ENCODE measurements around the gene OLFM4. TPM values are rescaled to one million over a fixed set of nuclear protein-coding genes. Genes with fewer than 3 reads are reported as not detected.

OLFM4 gene
- total and polyA plus RNA-seq, 2 donors (not counting 1 experiment from before 2014, with no cell fraction given): not detected

DNA sequence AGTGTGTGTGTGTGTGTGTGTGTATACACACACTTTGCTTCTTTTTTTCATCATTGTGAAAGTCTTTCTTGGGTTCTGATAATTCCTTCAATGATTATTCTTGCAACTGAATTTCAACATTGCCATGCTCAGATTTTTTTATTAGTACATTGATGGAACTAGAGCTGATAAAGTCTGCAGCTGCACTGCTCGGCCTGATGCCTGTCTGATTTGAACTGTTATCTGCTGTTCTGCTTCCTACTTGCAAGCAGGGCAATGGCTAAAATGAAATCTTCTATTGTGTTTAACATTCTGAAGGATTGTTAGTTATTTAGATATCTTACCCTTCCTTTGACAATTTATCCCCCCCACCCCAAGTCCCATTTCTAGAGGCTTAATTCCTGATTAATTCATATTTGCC, 61.3 kb downstream of the OLFM4 start:
- no peaks in the 10 kb centered on the region for H3K79me2 ChIP-seq (ENCODE audit: control insufficient read depth, insufficient read depth, low read length)
- TF ChIP-seq EZH2 (IDR thresholded peaks at IDR 0.05; ENCODE audit: low read length, missing control alignments): no peak
- TF ChIP-seq, protein P1, sequence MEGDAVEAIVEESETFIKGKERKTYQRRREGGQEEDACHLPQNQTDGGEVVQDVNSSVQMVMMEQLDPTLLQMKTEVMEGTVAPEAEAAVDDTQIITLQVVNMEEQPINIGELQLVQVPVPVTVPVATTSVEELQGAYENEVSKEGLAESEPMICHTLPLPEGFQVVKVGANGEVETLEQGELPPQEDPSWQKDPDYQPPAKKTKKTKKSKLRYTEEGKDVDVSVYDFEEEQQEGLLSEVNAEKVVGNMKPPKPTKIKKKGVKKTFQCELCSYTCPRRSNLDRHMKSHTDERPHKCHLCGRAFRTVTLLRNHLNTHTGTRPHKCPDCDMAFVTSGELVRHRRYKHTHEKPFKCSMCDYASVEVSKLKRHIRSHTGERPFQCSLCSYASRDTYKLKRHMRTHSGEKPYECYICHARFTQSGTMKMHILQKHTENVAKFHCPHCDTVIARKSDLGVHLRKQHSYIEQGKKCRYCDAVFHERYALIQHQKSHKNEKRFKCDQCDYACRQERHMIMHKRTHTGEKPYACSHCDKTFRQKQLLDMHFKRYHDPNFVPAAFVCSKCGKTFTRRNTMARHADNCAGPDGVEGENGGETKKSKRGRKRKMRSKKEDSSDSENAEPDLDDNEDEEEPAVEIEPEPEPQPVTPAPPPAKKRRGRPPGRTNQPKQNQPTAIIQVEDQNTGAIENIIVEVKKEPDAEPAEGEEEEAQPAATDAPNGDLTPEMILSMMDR (conservative IDR thresholded peaks at IDR 0.05 in 1 of 2, IDR thresholded peaks at IDR 0.05 in 1 of 2; ENCODE audit: low read depth in 1 of 2, low read length in 2 of 2): no peak
- no peaks in the 10 kb centered on the region for H3K27me3 ChIP-seq (ENCODE audit: control insufficient read depth, insufficient read depth, low read length)

DNA sequence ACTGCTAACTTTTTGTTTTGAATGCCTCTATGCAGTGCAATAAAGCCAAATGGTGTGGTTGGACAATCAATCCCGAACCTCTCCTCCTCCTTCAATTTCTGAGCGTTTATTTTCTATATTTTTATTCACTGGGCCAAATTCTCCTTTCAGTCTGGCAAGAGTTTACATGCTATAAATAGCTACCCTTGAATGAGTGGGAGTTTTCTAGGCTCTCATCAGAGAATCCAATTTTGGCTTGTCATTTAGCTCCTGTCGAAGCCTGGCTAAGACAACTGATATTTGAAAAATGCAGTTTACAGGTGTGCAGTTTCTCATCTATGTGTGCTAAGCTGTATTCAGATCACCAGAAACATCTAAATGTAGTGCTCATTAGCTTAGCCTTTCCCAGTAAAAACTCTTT, 61.8 kb downstream of the OLFM4 start:
- Histone ChIP-seq H3K79me2 (ENCODE audit: control insufficient read depth, insufficient read depth, low read length) (no peaks in the 10 kb centered on the region), H3K9ac (ENCODE audit: insufficient read depth, low read length) (no peak overlapping the region), H3K4me3 (replicated peaks in 1 of 4; ENCODE audit: control extremely low read depth in 1 of 4, insufficient read depth in 1 of 4, low read depth in 3 of 4, low read length in 4 of 4) (no peak overlapping the region), H3K4me1 (ENCODE audit: control insufficient read depth, extremely low read depth, insufficient read depth, low read length) (no peaks in the 10 kb centered on the region), H2AFZ (ENCODE audit: low read length) (no peak overlapping the region), H3K9me3 (ENCODE audit: control insufficient read depth, insufficient read depth, low read depth, low read length) (no peaks in the 10 kb centered on the region), H4K20me1 (ENCODE audit: control insufficient read depth, extremely low read depth, insufficient read depth, low read length) (no peaks in the 10 kb centered on the region), H3K27ac (ENCODE audit: insufficient read depth, low read length) (no peak overlapping the region), H3K36me3 (ENCODE audit: control insufficient read depth, insufficient read depth, low read length) (no peaks in the 10 kb centered on the region), H3K27me3 (ENCODE audit: control insufficient read depth, insufficient read depth, low read length) (no peaks in the 10 kb centered on the region), H3K4me2 (ENCODE audit: extremely low read depth, insufficient read depth, low read length) (no peak overlapping the region)
- no peak for DNase-seq (ENCODE audit: low read depth in 2 of 2)
- no peak for TF ChIP-seq EZH2 (IDR thresholded peaks at IDR 0.05; ENCODE audit: low read length, missing control alignments)
- TF ChIP-seq, protein P1 (conservative IDR thresholded peaks at IDR 0.05 in 1 of 2, IDR thresholded peaks at IDR 0.05 in 1 of 2; ENCODE audit: low read depth in 1 of 2, low read length in 2 of 2): no peak

More for the DNA sequence above, 61.3 kb downstream of the OLFM4 start:
- no peak for DNase-seq (ENCODE audit: low read depth in 2 of 2)
- no peak overlapping the region for H3K9ac ChIP-seq (ENCODE audit: insufficient read depth, low read length)
- H3K36me3 ChIP-seq (ENCODE audit: control insufficient read depth, insufficient read depth, low read length): no peaks in the 10 kb centered on the region
- H3K4me1 ChIP-seq (ENCODE audit: control insufficient read depth, extremely low read depth, insufficient read depth, low read length): no peaks in the 10 kb centered on the region
- no peaks in the 10 kb centered on the region for H3K9me3 ChIP-seq (ENCODE audit: control insufficient read depth, insufficient read depth, low read depth, low read length)
- H4K20me1 ChIP-seq (ENCODE audit: control insufficient read depth, extremely low read depth, insufficient read depth, low read length): no peaks in the 10 kb centered on the region
- no peak overlapping the region for H3K4me2 ChIP-seq (ENCODE audit: extremely low read depth, insufficient read depth, low read length)
- H3K4me3 ChIP-seq (replicated peaks in 1 of 4; ENCODE audit: control extremely low read depth in 1 of 4, insufficient read depth in 1 of 4, low read depth in 3 of 4, low read length in 4 of 4): no peak overlapping the region
- no peak overlapping the region for H3K27ac ChIP-seq (ENCODE audit: insufficient read depth, low read length)
- no peak overlapping the region for H2AFZ ChIP-seq (ENCODE audit: low read length)

DNA sequence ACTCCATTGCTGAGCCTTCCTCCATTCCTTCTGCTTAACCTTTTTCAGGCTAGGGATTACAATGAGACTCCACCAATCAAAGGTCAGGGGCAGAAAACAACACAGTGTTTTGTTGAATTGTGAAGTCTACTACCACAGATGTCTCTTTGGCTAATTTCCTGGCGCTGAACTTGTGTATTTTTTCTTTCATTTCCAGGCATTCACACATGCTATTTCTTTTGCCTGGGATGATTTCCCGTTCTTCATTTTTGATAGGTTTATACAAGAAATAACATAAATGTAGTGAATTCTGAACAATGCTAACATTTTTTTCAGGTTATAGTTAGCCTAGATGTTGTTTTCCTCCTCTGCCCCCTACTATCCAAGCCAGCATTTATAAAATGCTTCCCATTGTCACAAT, 64.3 kb downstream of the OLFM4 start:
- Histone ChIP-seq H3K4me1 (ENCODE audit: control insufficient read depth, extremely low read depth, insufficient read depth, low read length) (no peaks in the 10 kb centered on the region), H4K20me1 (ENCODE audit: control insufficient read depth, extremely low read depth, insufficient read depth, low read length) (no peaks in the 10 kb centered on the region), H3K4me3 (replicated peaks in 1 of 4; ENCODE audit: control extremely low read depth in 1 of 4, insufficient read depth in 1 of 4, low read depth in 3 of 4, low read length in 4 of 4) (no peak overlapping the region), H3K79me2 (ENCODE audit: control insufficient read depth, insufficient read depth, low read length) (no peaks in the 10 kb centered on the region), H3K27ac (ENCODE audit: insufficient read depth, low read length) (no peak overlapping the region), H3K36me3 (ENCODE audit: control insufficient read depth, insufficient read depth, low read length) (no peaks in the 10 kb centered on the region), H3K9me3 (ENCODE audit: control insufficient read depth, insufficient read depth, low read depth, low read length) (no peaks in the 10 kb centered on the region), H3K4me2 (ENCODE audit: extremely low read depth, insufficient read depth, low read length) (no peak overlapping the region), H3K27me3 (ENCODE audit: control insufficient read depth, insufficient read depth, low read length) (no peaks in the 10 kb centered on the region), H3K9ac (ENCODE audit: insufficient read depth, low read length) (no peak overlapping the region), H2AFZ (ENCODE audit: low read length) (no peak overlapping the region)
- no peak for DNase-seq (ENCODE audit: low read depth in 2 of 2)
- TF ChIP-seq, protein P1 (conservative IDR thresholded peaks at IDR 0.05 in 1 of 2, IDR thresholded peaks at IDR 0.05 in 1 of 2; ENCODE audit: low read depth in 1 of 2, low read length in 2 of 2): no peak
- TF ChIP-seq EZH2 (IDR thresholded peaks at IDR 0.05; ENCODE audit: low read length, missing control alignments): no peak

Measured in fibroblast of lung (primary cell).